HG03439 (cell line): ENCODE data around the gene ZNF469.

Source experiments
- ATAC-seq: cut with Tn5 transposase; IDR thresholded peaks from one replicate; pipeline ENCODE4 v1.9.1; 2021; ENCODE audit warnings: mild to moderate bottlenecking, moderate library complexity; ENCODE audit not compliant: unreplicated experiment

ZNF469 gene

DNA sequence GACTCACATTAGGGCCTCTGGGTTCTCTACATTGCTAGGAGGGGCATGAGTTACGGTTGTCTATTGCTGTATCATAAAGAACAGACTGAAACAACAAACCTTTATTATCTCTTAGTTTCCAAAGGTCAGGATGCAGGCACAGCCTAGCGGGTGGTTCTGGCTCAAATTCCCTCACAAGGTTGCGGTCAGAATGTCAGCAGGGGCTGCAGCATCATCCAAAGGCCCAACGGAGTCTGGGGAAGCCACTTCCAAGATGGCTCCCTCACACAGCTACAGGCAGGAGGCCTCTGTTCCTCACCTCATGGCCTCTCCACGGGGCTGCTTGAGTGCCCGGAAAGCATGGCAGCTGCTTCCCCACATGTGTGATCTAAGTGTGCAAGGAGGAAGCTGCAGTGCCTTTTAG lies 40.7 kb downstream of the ZNF469 start:
- no peak for ATAC-seq

DNA sequence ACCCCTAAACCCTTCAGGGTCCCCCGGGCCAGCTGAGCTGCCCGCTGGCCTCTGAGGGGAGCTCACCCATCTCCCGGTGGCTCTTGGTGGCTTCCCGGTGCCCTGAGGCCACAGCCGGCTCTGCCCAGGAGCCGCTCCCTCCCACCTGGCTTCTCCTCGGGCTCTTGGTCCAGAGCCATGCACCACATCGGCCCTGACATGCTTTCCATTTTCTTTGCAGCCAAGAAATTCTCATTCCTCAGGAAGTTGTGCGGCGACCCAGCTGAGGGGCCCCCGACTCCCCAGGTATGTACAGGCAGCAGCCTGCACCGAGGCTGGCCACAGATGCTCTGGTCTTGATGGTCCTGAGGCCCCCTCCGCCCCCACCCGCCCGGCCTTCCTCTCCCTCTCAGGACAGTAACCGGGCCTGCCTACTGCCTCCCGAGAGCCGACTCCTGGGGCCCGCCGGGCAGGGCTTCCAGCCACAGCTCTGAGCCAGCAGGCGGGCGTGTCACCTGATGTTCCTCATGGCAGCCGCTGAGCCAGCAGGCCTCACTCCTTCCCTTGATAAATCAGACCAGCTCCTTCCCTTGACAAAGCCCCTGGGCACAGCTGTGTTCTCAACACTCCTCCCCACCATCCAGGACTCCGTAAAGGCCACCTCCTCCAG lies 42.0 kb downstream of the ZNF469 start:
- ATAC-seq, result no peak

DNA sequence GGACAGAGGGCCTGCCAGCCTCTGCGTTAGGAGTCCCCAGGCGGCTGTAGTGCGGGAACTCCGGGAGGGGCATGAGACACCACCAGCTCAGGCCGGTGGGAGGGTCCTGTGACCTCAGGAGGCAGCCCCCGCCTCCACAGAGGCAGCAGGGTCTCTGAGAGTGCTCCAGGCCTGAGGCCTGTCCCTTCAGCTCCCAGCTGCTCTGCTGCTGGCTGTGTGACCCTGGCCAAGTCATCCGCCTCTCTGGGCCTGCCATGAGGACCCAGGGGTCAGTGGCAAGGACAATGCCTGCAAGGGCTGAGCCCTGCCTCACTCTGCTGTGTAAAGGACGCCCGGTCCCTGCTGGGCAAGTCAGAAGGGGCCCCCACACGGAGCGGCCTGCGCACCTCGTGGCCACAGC lies 43.3 kb downstream of the ZNF469 start:
- no peak for ATAC-seq

DNA sequence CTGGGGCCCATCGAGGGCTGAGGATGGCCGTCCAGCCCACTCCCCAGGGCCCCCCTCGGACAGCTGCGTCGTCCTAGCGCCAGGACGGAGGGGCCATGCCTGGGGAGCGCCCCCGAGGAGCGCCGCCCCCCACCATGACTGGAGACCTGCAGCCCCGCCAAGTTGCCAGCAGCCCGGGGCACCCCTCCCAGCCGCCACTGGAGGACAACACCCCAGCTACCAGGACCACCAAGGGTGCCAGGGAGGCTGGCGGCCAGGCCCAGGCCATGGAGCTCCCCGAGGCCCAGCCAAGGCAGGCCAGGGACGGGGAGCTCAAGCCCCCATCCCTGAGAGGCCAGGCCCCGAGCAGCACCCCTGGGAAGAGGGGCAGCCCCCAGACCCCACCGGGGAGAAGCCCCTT lies 44.6 kb downstream of the ZNF469 start:
- ATAC-seq, result no peak

DNA sequence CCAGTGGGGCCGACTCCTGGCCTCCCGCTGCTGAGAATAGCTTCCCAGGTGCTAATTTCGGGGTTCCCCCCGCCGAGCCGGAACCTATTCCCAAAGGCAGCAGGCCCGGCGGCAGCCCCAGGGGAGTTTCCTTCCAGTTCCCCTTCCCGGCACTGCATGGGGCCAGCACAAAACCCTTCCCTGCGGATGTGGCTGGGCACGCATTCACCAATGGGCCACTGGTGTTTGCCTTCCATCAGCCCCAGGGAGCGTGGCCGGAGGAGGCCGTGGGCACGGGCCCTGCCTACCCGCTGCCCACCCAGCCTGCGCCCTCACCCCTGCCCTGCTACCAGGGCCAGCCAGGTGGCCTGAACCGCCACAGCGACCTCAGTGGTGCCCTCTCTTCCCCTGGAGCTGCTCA lies 45.4 kb downstream of the ZNF469 start:
- ATAC-seq, result no peak

DNA sequence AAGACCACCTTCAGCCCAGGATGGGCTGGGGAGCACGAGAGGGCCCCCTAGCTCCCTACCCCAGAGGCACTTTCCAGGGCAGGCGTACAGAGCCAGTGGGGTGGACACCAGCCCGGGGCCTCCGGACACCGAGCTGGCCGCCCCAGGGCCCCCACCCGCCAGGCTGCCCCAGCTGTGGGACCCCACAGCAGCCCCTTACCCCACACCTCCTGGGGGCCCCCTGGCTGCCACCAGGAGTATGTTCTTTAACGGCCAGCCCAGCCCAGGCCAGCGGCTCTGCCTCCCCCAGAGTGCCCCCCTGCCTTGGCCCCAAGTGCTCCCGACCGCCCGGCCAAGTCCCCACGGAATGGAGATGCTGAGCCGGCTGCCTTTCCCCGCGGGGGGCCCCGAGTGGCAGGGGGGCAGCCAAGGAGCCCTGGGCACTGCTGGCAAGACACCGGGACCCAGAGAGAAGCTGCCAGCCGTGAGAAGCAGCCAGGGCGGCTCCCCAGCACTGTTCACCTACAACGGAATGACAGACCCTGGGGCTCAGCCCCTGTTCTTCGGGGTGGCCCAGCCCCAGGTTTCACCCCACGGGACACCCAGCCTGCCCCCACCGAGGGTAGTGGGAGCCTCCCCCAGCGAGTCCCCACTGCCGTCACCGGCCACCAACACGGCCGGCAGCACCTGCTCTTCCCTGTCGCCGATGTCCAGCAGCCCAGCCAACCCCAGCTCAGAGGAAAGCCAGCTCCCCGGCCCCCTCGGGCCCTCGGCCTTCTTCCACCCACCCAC lies 46.0 kb downstream of the ZNF469 start:
- ATAC-seq, result no peak

DNA sequence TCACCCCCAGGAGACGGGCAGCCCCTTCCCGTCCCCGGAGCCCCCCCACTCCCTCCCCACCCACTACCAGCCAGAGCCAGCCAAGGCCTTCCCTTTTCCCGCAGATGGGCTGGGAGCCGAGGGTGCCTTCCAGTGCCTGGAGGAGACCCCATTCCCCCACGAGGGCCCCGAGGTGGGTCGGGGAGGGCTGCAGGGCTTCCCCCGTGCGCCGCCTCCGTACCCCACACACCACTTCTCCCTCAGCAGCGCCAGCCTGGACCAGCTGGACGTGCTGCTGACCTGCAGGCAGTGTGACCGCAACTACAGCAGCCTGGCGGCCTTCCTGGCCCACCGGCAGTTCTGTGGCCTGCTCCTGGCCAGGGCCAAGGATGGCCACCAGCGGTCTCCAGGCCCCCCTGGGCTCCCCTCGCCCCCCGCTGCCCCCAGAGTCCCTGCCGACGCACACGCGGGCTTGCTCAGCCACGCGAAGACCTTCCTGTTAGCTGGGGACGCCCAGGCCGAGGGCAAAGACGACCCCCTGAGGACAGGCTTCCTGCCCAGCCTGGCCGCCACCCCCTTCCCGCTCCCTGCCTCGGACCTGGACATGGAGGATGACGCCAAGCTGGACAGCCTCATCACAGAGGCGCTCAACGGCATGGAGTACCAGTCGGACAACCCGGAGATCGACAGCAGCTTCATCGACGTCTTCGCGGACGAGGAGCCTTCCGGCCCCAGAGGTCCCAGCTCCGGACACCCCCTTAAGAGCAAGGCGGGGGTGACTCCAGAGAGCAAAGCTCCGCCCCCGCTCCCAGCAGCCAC lies 46.8 kb downstream of the ZNF469 start:
- ATAC-seq, result no peak

DNA sequence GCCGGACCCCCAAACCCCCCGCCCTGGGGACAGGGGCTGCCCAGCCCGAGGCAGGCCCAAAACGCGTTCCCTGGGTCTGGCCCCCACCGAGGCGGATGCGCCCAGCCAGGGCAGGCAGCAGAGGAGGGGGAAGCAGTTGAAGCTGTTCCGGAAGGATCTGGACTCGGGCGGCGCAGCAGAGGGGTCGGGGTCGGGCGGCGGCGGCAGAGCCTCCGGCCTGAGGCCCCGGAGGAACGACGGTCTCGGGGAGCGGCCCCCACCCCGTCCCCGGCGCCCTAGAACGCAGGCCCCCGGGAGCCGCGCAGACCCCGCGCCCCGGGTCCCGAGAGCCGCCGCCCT lies 47.4 kb downstream of the ZNF469 start:
- no peak for ATAC-seq

DNA sequence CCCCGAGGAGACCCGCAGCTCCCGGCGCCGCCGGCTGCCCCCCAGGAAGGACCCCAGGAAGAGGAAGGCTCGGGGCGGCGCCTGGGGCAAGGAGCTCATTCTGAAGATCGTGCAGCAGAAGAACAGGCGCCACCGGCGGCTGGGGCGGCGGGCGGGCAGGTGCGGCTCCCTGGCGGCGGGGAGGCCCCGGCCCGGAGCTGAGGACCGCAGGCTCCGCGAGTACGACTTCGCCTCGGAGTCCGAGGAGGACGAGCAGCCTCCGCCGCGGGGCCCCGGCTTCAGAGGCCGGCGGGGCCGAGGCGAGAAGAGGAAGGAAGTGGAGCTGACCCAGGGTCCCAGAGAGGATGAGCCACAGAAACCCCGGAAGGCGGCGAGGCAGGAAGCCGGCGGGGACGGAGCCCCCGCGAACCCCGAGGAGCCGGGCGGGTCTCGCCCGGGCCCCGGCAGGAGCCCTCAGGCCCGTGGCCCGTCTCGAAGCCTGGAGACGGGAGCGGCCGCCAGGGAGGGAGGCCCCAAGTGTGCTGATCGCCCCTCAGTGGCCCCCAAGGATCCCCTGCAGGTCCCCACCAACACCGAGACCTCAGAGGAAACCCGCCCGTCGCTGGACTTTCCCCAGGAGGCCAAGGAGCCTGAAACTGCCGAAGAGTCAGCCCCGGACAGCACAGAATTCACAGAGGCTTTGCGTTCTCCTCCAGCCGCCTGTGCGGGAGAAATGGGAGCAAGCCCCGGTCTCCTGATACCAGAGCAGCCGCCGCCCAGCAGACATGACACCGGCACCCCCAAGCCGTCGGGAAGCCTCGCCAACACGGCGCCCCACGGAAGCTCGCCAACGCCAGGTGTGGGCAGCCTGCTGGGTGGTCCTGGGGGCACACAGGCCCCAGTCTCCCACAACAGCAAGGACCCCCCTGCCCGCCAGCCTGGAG lies 48.0 kb downstream of the ZNF469 start:
- no peak for ATAC-seq

DNA sequence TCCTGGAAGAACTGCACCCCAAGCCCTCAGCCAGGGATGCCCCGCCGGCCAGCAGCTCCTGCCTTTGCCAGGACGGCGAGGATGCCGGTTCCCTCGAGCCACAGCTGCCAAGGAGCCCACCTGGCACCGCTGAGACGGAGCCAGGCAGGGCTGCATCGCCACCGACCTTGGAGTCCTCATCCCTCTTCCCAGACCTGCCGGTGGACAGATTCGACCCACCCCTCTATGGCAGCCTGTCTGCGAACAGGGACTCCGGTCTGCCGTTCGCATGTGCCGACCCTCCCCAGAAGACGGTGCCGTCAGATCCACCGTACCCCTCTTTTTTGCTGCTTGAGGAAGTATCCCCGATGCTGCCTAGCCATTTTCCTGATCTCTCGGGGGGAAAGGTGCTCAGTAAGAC lies 48.9 kb downstream of the ZNF469 start:
- no peak for ATAC-seq

DNA sequence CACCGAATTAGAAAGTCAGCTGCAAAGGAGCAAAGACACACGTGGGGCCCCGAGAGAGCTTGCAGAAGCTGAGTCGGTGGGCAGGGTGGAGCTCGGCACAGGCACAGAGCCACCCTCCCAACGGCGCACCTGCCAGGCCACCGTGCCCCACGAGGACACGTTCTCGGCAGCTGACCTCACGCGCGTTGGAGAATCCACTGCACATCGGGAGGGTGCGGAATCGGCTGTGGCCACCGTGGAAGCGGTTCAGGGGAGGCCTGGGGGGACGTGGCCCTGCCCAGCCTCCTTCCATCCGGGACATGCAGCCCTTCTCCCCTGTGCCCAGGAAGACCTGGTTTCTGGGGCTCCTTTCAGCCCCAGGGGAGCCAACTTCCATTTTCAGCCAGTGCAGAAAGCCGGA lies 49.4 kb downstream of the ZNF469 start:
- no peak for ATAC-seq
